SHP77 (cell line): ENCODE measurements around the gene CAMK2N2.

ENCODE experiments used
- DNase-seq, 2 experiments: peaks; one replicate each; lab custom pipeline; 2025; lab: John Stamatoyannopoulos, UW

Gene CAMK2N2

DNA sequence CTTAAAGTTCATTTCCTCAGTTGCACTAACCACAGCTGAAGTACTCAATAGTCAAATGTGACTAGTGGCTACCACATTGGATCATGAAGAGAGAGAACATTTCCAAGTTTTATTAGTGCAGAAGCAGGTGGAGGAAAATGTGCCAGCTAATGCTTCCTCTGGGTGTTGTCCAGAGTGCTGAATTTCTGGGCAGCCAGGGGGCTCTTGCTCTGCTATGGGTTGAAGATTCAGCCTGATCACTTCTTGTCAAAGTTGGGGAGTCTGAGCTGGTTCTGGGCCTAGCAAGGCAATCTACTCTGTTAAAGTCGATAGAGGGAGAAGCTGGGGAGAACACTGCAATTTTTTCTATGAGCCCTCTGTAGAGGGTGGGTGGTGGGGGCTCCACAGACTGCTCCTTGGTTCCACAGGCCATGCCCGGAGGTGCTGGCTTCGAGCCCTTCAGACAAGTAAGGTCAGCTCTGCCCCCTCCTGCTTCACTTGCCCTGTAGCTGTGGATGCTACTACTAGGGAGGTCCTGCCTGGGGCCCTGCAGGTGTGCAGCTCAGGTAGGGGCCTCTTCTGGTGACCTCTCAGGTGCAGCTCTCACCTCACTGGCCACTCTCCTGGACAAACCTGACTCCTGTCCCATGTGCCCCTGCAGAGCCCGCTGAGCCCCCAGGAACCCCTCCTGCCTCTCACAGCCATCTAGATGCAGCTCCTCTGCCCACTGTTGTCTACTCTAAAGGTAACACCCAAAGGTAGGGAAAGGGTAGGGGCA, 20.8 kb downstream of the CAMK2N2 start:
- no peak for DNase-seq

DNA sequence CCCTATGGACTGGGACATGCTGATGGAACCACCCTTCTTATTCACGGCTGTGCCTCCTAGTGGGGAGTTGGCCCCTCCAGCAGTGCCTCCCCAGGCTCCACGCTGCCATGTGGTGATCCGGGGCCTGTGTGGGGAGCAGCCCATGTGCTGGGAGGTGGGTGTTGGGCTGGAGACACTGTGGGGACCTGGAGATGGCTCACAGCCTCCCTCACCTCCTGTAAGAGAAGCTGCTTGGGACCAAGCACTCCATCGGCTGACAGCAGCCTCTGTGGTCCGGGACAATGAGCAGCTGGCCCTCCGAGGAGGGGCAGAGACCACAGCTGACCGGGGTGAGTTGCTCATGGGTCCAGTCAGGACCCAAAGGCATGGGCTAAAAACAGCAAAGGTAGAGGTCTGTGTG, 21.6 kb downstream of the CAMK2N2 start:
- DNase-seq: no peak

DNA sequence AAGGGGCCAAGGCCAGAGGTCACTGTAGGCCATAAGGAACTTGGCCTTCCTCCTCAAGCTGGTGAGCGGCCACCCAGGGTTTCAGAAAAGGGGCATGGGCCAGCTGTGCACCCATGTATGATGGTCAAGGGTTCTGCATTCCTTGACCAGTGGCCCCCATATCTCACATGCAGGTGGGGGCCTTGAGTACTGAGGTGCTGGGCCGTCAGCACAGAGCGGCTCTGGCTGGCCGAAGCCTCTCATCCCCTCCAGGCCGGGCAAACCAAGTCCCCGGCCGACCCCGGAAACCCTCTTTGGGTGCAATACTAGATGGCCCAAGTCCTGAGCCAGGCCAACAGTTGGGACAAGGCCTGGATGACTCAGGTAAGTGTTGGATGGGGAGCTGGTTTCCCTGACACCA, 22.1 kb downstream of the CAMK2N2 start:
- no peak for DNase-seq

DNA sequence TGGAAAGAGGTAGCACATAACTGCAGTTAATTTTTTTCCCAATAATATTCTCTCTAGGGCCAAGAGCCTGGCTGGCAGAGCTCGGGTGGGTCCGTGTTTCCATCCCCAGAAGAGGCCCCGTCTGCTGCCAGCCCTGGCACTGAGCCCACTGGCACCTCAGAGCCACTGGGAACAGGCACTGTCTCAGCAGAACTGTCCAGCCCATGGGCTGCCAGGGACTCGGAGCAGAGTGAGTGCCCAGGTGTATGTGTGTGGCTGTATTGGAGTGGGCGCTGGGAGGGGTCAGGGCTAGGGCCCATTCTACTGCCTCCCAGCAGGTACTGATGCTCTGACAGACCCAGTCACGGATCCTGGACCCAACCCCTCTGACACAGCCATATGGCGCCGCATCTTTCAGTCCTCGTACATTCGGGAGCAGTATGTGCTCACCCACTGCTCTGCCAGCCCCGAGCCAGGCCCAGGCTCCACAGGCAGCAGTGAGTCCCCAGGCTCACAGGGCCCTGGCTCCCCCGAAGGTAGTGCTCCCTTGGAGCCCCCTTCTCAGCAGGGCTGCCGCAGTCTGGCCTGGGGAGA, 23.0 kb downstream of the CAMK2N2 start:
- DNase-seq: no peak

DNA sequence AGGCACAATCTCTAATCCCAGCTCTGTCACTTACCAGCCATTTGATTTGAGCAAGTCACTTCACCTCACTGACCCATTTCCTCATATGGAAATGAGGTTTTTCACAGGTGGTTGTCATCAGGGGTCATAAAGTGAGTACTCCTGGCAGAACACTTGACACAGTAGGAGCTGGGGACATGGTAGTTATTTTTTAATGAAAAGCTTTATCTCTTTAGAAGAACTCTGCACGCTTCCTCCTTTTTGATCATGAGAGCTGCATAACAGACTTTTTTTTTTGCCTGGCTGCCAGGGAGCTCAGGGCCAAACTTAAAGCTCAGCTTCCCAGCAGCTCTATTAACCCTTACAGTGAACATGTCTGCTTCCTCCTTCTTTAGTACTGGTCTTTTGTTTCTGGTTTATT, 23.5 kb downstream of the CAMK2N2 start:
- DNase-seq: no peak

DNA sequence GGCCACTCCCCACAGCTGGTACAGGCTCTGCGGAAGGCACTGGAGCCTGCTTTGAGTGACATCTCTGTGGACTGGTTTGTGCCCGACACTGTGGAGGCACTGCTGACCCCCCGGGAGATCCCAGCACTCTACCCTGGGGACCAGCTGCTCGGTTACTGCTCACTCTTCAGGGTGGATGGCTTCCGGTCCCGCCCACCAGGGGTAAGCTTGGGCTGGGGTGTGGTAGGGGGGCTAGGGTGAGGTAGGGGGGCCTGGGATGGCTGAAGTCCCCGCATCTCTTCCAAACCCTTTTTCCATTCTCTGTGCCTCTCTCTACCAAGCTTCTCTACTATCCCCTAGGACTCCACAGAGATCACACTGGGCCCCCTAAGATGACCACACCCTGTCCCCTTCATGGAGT, 24.1 kb downstream of the CAMK2N2 start:
- DNase-seq: no peak

DNA sequence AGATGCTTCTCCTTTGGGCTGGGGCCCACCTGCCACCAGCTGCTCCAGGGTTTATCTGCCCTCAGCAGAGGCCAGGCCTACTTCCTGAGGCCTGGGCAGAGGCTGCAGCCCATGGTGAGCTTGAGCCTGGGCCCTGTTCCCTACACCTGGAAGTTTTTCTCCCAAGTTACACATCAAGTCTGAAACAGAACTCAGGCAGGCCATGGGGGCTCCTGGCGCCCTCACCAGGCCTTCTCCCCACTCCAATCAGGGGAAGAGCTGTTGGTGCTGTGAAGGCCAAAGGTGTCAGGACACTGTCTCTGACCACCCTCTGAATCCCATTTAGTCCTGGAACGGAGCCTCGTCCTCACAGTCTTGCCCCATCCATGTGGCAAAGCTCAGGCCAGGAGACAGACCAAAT, 24.7 kb downstream of the CAMK2N2 start:
- DNase-seq: no peak

DNA sequence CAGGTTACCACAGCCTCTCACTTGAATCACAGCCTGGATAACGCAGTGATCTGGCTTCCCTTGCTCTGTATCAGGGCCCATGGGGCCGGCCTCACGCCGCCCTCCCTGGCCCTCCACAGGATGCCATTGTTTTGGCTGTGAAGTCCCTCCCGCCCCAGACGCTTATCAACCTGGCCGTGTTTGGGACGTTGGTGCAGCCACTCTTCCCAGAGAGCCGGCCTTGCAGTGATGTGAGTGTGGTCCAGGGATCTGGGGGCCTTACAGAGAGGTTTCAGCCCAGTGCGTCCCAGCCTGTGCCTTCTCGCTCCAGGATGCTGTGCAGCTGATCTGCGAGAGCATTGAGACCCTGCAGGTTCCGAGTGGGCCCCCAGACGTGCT, 25.3 kb downstream of the CAMK2N2 start:
- no peak for DNase-seq

DNA sequence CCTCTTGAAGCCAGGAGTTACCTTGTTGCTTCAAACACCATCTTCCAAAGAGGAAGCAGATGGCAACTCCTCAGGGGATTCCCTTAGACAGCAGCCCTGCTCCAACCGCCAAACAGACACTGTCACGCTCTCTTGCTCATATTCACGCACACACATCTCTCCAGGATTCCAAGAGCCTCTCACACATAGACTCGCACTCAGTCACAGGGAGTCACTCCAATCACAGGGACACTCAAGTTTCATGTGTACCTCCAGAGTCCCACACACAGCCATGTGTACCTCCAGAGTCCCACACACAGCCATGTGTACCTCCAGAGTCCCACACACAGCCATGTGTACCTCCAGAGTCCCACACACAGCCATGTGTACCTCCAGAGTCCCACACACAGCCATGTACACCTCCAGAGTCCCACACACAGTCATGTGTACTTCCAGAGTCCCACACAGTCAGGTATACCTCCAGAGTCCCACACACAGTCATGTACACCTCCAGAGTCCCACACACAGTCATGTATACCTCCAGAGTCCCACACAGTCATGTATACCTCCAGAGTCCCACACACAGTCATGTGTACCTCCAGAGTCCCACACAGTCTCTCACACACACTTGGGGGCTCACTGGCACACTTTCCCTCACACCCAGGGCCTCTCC, 25.8 kb downstream of the CAMK2N2 start:
- DNase-seq: no peak

DNA sequence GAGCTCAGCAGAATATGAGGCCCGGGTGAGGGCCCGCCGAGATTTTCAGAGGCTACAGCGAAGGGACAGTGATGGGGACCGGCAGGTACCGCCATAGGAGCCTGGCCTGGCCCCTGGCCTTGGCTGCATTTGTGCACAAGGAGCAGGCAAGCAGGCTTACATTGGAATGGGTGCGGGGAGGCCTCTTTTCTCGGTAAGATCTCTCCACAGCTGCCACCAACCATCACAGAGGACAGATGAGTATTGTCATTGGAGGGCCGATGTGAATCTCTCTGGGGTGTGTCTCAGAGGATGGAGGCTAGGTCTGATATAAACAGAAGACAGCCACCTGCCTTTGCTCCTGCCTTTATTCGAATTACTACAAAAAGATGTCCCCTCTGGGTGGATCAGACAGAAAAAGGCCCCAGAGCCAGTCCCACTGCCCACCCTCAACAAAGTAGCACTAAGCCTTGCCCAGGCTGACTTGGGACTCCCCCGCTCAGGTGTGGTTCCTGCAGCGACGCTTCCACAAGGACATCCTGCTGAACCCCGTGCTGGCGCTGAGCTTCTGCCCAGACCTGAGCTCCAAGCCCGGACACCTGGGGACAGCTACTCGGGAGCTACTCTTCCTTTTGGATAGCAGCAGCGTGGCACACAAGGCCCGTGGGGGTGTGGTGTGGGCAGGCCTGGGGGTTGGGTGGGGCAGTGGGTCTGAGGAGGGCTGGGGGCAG, 26.5 kb downstream of the CAMK2N2 start:
- no peak for DNase-seq

DNA sequence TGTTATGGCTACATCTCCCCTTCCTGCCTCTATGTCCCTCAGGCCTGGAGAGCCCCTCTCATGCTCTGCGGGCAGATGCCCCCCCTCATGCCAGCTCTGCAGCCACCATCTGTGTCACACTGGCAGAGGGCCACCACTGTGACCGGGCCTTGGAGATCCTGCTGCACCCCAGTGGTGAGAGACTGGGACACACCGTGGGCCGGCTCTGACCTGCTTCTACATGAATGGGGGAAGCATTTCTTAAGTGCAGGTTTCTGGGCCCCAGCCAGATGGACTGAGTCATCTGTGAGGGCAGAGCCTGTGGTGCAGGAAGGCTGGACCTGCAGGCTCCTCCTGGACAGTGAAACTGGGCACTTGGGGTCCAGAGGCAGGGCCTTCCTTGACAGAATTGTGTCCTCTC, 27.1 kb downstream of the CAMK2N2 start:
- DNase-seq: peak in 1 of 2 experiments; percentile 46

DNA sequence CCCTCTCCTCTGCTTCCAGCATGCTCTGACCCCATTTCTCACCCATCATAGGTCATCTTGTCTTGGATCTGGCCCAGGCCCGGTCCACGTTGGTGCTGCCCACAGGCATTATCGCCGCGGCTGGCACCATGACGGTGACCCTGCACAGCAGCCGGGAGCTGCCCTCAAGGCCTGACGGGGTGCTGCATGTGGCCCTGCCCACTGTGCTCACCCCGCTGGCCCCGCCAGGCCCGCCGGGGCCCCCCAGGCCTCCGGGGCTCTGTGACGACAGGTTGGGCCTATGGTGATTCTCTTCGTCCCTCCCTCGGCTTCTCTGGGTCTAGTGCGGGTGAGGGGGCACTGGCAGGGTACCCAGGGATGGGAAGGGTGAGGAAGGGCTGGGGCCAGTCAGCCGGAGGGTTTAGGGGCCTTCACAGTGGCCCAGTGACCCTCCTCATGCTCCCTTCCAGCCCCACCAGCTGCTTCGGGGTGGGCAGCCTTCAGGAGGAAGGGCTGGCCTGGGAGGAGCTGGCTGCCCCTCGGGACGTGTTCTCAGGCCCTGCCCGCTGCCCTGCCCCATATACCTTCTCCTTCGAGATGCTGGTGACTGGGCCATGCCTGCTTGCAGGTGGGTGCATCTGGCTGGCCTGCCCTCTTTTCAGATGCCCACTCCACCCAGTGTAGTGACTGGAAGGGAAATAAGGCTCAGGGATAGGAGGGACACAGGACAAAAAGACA, 28.1 kb downstream of the CAMK2N2 start:
- no peak for DNase-seq

DNA sequence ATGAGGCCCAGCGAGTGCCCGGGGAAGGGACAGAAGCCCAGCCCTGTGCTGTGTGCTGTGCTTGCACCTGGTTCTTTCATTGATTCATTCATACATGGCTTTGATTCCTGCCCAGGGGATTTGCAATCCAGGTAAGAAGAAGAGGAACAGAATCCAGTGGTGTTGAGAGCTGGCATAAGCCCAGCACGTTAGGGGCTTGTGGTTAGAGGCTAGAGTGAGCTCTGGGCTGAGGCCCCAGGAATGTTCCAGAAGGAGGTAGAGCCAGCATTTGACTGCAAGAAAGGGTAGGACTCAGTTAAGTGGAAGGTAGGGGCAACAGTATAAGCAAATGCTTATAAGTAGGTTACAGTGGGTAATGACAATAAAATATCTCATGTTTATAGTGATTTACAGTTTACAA, 29.7 kb downstream of the CAMK2N2 start:
- DNase-seq: no peak

DNA sequence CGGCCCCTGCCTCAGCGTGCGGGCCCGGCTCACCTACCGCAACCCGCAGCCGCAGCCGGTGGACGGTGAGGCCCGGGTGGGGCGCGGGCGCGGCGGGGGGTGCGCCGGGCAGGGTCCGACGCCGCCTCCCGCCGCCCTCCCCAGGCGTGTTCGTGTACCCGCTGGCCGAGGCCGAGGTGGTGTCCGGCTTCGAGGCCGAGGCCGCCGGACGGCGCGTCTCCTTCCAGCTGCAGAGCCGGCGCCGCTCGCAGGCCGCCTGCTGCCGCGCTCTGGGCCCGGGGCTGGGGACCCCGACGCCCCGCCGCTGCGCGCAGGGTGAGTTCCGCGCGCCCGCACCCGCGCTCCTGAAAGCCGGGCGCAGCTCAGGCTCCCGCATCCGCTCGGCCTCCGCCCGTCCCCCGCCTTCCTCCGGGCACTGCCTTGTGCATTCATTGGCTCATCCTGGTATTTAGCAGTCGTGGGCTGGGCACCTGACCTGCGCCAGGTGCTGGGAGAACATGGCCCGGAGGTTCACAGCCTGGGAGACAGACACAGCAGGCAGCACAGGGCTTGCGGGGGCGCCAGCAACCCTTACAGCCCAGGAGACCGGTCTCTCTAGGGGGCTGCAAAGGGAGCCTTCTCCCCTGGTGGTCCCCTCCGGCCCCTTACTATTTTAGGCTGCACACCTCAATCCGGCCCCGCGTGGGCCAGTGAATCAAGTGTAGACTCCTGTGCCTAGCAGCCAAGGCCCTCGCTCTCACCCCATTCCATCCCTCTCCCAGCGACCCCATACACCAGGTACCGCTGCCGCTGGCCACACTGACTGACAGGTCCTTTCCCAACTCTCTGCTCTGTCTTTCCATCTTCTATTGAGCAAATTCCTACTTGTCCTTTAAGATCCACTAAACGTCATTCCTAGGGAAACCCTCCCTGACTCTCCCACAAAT, 30.5 kb downstream of the CAMK2N2 start:
- DNase-seq: no peak

DNA sequence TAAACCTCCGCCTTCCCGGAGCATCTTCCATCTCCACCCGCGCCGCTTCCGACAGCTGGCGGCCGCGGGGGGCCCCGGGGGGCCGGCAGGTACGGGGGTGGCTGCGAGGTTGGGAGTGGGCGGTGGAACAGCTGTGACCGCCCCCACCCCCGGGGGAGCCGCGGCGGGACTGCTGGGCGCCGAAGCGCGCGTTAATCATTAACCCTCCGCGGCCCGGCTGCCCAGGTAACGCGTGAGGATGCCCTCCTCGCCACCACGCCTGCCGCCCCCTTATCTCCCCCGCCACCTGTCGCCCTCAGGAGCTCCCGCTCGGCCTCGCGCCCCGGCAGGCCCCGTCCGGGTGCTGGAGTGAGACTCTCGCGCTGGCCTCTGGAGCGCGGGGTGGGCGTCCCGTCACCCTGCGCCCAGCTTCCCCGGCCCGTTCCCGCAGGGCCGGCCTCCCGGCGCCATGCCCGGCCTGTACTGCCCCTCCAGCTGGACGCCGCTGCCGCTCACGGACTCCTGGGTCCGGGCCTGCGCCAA, 31.2 kb downstream of the CAMK2N2 start:
- DNase-seq: no peak

DNA sequence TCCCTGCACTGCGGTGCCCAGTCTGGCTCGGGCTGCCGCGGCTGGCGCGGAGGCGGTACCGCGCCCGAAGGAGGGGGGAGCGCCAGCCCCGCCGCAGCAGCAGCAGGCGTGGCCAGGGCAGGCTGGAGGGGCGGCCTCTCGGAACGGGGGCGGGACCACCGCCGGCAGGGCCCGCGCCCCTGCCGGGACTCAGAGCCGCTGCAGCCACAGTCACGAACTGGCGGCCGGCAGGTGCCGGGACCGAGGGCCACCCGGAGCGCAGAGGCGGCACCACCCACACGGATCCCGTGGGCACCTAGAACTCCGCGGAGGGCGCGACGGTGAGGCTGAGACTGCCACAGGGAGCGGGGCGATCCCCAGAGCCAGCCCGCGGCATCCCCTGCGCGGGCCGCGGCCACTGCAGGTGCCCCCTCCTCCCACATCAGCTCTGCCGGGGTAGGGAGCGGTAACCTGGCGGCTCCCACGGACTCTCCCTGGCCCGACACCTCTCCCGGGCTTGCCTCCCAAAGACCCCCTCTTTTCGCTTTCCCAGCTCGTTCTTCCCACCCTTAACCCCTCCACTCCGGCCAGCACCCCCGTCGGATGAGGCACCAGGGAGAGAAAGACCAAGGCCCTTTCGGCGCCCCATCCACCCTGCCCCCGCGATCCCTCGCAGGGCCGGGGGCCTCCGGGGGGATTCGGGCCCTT, 31.8 kb downstream of the CAMK2N2 start, which contains the start of gene VWA5B2:
Gene VWA5B2, plus strand, starts transcription at position 192 of the 687 bp plus-strand sequence. CDS start 944 bp downstream, outside the sequence.
- DNase-seq: peak; percentile 42 to 72

DNA sequence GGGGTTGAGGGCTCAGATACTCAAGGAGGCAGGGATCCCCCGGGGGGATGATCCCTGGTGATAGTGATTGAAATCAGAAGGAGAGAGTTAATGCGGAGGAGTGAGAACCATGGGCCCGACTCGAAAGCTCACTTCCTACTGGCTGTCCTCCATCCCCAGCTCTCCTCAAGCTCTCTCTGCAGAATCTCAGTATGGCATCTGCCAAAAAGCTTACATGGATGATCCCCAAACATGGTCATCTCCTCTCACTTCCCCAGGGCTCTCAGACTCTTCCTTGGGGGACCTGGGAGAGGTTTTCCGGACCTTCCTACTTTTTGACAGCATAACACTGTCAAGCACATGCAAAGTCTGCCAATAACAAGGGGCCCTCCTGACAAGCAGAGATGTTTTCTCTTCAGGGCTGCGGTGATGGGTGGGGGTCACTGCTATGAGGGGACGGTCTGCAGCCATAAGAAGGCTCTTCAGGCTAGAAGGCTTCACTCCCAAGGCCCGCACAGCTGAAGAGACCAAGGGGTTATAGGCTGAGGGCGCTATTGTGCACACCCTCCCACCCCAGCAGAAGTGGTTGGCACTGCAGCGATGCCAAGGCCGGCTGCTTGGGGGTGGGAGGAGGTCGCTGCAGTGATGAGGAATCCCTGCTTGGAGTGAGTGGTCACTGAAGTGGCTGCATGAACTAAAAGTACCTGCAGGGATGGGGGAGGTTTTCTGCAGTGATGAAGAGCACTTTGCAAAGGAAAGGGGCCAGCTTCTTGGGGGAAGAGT, 32.8 kb downstream of the CAMK2N2 start:
- DNase-seq: no peak

DNA sequence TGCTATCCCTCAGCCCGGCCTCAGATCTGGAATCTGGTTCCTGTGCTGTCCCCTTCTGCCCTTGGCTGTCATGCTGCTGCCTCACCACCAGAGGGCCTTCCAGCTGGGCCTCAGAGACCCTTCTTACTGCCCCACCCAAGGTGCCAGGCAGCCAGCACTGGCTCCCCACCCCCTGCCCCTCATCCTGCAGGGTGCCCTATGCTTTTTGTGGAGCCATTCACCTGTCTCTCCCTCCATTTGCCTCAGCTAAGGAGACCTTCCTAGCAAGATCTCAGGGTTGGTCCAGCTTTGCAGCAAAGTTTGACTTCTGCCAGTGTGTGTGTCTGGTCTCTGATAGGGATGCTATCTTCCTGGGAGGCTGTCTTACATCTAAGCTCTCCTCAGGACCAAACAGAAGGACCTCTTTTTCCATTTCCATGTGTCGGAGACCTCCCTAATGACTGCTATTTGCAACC, 33.8 kb downstream of the CAMK2N2 start:
- peak in 1 of 2 experiments; percentile 32 for DNase-seq

DNA sequence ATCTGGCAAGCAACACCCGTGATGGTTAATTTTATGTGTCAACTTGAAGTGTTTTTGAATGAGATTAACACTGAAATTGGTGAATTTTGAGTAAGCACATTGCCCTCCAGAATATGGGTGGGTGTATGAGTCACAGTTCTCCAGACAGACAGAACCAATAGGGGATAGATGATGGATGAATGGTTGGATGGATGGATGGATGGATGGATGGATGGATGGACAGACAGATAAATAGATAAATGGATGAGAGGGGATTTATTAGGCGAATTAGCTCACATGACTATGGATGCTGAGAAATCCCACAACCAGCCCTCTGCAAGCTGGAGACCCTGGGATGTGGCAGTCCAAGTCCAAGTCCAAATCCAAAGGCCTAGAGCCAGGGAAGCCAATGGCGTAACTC, 37.4 kb downstream of the CAMK2N2 start:
- no peak for DNase-seq
